Progenitor cell of endocrine pancreas (in vitro differentiated cells): Measurements from ENCODE around the gene POU3F2. TPM values are rescaled to one million over a fixed set of nuclear protein-coding genes. Genes with fewer than 3 reads are reported as not detected.

Experiments
- DNase-seq: peaks from one replicate; pipeline ENCODE4 v3.0.0; 2021; ENCODE audit warnings: low spot score; ENCODE audit not compliant: unreplicated experiment
- H3K27ac Mint-ChIP-seq: 2 replicates; pipeline ENCODE4 v1.8.0; 2021; ENCODE audit warnings: mild to moderate bottlenecking, moderate library complexity, mixed read lengths
- H3K27me3 Mint-ChIP-seq: 2 replicates; pipeline ENCODE4 v1.8.0; 2021; ENCODE audit warnings: mixed read lengths
- H3K36me3 Mint-ChIP-seq: 2 replicates; pipeline ENCODE4 v1.8.0; 2022; ENCODE audit warnings: mixed read lengths; ENCODE audit not compliant: insufficient read depth
- H3K4me1 Mint-ChIP-seq: 2 replicates; pipeline ENCODE4 v1.8.0; 2021; ENCODE audit warnings: low read depth, mixed read lengths
- H3K4me3 Mint-ChIP-seq: 2 replicates; pipeline ENCODE4 v1.8.0; 2021; ENCODE audit warnings: low read depth, mild to moderate bottlenecking, moderate library complexity, mixed read lengths
- H3K9me3 Mint-ChIP-seq: 2 replicates; pipeline ENCODE4 v1.8.0; 2021; ENCODE audit warnings: low read depth, mixed read lengths
- CTCF ChIP-seq: fragments of 200-600 bp; sonication (generic); IDR thresholded peaks from one replicate; pipeline ENCODE4 v1.5.0; 2021; ENCODE audit warnings: antibody characterized with exemption, mild to moderate bottlenecking; ENCODE audit not compliant: unreplicated experiment
- total RNA-seq: library from RNA; stranded (reverse); gene quantifications from 2 replicates; pipeline ENCODE4 v1.2.1, GENCODE V29; 2021

The POU3F2 gene
- total RNA-seq, 1 donor from 2014 or later: 1.4 TPM

- Mint-ChIP-seq H3K27ac (no peak overlapping the region), H3K4me1 (no peaks in the 10 kb centered on the region), H3K27me3 (no peaks in the 10 kb centered on the region), H3K36me3 (peaks cover 3% of the 10 kb centered on the region), H3K9me3 (no peaks in the 10 kb centered on the region), H3K4me3 (no peak overlapping the region)
- no peak for TF ChIP-seq CTCF
- DNase-seq: no peak
Measured at GRCh38 chr6:98887650-98888049, 53.3 kb downstream of the POU3F2 start.

Other genes starting within 250 kb of the POU3F2 start
- 18.0 and 18.3 TPM in 2 replicates for gene FBXL4, start 113.4 kb downstream of the POU3F2 start, total RNA-seq